Loucy (cell line): ENCODE data around the gene LCN10.

ENCODE experiments used
- H2AFZ ChIP-seq: fragments of 200-600 bp; sonication (generic); 2 replicates; pipeline ENCODE4 v1.6.0; 2016; ENCODE audit warnings: antibody characterized with exemption, mild to moderate bottlenecking, low read length, moderate library complexity
- H3F3A ChIP-seq: fragments of 200-600 bp; 2 replicates; pipeline ENCODE4 v1.6.0; 2016; ENCODE audit warnings: antibody characterized with exemption, low read depth, mild to moderate bottlenecking
- H3K27me3 ChIP-seq: fragments of 200-600 bp; sonication (generic); 2 replicates; pipeline ENCODE4 v1.6.1; 2014; ENCODE audit warnings: low read length, mild to moderate bottlenecking; ENCODE audit not compliant: insufficient read depth, poor library complexity, severe bottlenecking
- H3K36me3 ChIP-seq: fragments of 200-600 bp; sonication (generic); 2 replicates; pipeline ENCODE4 v1.6.1; 2016; ENCODE audit warnings: low read length; ENCODE audit not compliant: insufficient read depth
- H3K4me1 ChIP-seq: fragments of 200-600 bp; sonication (generic); 2 replicates; pipeline ENCODE4 v1.5.1; 2014; ENCODE audit warnings: low read length, mild to moderate bottlenecking; ENCODE audit not compliant: insufficient read depth, poor library complexity, severe bottlenecking
- H3K4me2 ChIP-seq: fragments of 200-600 bp; sonication (generic); 2 replicates; pipeline ENCODE4 v1.6.0; 2014; ENCODE audit warnings: antibody characterized with exemption, low read length, low read depth, mild to moderate bottlenecking; ENCODE audit not compliant: poor library complexity, severe bottlenecking
- H3K4me3 ChIP-seq: fragments of 200-600 bp; sonication (generic); 2 replicates; pipeline ENCODE4 v1.5.1; 2014; ENCODE audit warnings: low read length, mild to moderate bottlenecking, mixed read lengths; ENCODE audit not compliant: poor library complexity, severe bottlenecking
- H3K79me2 ChIP-seq: fragments of 200-600 bp; sonication (generic); 2 replicates; pipeline ENCODE4 v1.6.1; 2014; ENCODE audit warnings: low read length; ENCODE audit not compliant: insufficient read depth
- H3K9ac ChIP-seq: fragments of 200-600 bp; sonication (generic); 2 replicates; pipeline ENCODE4 v1.6.0; 2014; ENCODE audit warnings: mild to moderate bottlenecking, low read depth, low read length, moderate library complexity; ENCODE audit not compliant: poor library complexity, severe bottlenecking
- H3K9me2 ChIP-seq: fragments of 200-600 bp; sonication (generic); replicated peaks from 2 replicates; pipeline ENCODE4 v1.6.1; 2016; ENCODE audit warnings: low read depth, low read length, mixed read lengths
- H3K9me3 ChIP-seq: fragments of 200-600 bp; sonication (generic); 2 replicates; pipeline ENCODE4 v1.6.1; 2014; ENCODE audit warnings: mild to moderate bottlenecking, antibody characterized with exemption, low read length, low read depth; ENCODE audit not compliant: insufficient read depth
- H4K20me1 ChIP-seq: fragments of 200-600 bp; sonication (generic); 2 replicates; pipeline ENCODE4 v1.6.0; 2014; ENCODE audit warnings: antibody characterized with exemption, low read length, mild to moderate bottlenecking; ENCODE audit not compliant: insufficient read depth, poor library complexity, severe bottlenecking
- EZH2phosphoT487 ChIP-seq: fragments of 200-600 bp; IDR thresholded peaks from 2 replicates; pipeline ENCODE4 v1.6.1; 2018; ENCODE audit warnings: antibody characterized with exemption, mild to moderate bottlenecking, moderate library complexity, borderline replicate concordance
- TF ChIP-seq, protein P1 (sequence below): fragments of 200-600 bp; sonication (generic); conservative IDR thresholded peaks from 2 replicates; pipeline ENCODE4 v1.5.1; 2014; ENCODE audit warnings: mild to moderate bottlenecking, antibody characterized with exemption, low read length

The LCN10 gene

DNA sequence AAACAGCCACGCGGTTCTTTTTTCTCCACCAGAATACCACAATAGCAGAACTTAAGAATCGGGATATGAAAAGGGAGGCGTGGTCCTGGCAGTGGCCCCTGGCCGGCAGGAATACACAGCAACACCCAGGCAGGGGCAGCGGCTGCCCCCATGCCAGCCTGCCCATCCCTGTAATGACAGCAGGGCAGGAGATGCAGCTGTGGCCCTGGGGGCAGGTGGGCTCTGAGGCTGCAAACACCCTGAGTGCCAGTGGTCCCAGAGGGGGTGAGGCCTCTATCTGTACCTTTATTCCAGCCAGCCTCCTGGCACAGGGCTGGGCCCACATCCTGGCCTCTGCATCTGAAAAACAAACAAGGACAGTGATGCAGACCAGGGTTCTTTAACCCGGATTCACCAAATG, 18.0 kb downstream of the LCN10 start:
- peaks cover 25% of the 10 kb centered on the region for H3K4me1 ChIP-seq
- no peak overlapping the region for H3K4me3 ChIP-seq
- no peak for TF ChIP-seq EZH2phosphoT487
- TF ChIP-seq, protein P1, sequence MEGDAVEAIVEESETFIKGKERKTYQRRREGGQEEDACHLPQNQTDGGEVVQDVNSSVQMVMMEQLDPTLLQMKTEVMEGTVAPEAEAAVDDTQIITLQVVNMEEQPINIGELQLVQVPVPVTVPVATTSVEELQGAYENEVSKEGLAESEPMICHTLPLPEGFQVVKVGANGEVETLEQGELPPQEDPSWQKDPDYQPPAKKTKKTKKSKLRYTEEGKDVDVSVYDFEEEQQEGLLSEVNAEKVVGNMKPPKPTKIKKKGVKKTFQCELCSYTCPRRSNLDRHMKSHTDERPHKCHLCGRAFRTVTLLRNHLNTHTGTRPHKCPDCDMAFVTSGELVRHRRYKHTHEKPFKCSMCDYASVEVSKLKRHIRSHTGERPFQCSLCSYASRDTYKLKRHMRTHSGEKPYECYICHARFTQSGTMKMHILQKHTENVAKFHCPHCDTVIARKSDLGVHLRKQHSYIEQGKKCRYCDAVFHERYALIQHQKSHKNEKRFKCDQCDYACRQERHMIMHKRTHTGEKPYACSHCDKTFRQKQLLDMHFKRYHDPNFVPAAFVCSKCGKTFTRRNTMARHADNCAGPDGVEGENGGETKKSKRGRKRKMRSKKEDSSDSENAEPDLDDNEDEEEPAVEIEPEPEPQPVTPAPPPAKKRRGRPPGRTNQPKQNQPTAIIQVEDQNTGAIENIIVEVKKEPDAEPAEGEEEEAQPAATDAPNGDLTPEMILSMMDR, result no peak
- H3K9ac ChIP-seq, result peak overlapping the region; percentile 7
- no peaks in the 10 kb centered on the region for H3K9me2 ChIP-seq
- no peak overlapping the region for H2AFZ ChIP-seq
- H3K9me3 ChIP-seq, result no peaks in the 10 kb centered on the region
- no peaks in the 10 kb centered on the region for H3F3A ChIP-seq
- H3K36me3 ChIP-seq, result peaks cover 31% of the 10 kb centered on the region; the same call in 1 of the 2 replicates
- peak overlapping the region; percentile 92 for H3K4me2 ChIP-seq
- no peaks in the 10 kb centered on the region for H3K27me3 ChIP-seq
- H3K79me2 ChIP-seq, result peaks cover 52% of the 10 kb centered on the region
- H4K20me1 ChIP-seq, result peaks cover 44% of the 10 kb centered on the region

DNA sequence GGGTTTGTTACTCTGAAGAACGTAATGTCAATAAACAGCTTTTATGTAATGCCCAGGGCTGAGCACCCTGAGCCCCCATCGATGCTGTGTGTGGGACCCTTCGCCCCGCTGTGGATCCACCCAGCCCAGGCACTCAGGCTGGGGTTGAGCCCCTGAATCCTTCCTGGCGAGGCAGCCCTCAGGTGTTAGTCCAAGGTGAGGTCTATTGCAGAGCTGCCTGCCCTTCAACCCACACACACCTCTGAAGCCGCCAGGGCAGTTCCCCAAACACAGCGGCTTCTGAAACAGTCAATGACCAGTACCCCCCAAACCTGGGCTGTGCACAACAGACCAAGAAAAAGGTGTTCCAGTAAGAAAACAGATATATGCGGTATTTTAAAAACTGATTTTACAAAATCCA, 18.8 kb downstream of the LCN10 start:
- Histone ChIP-seq H3K4me1 (peaks cover 22% of the 10 kb centered on the region), H3K36me3 (peaks cover 31% of the 10 kb centered on the region; the same call in 1 of the 2 replicates), H3K9me2 (no peaks in the 10 kb centered on the region), H3K79me2 (peaks cover 52% of the 10 kb centered on the region), H3K9ac (no peak overlapping the region), H3K27me3 (no peaks in the 10 kb centered on the region), H3K4me3 (no peak overlapping the region), H3K4me2 (peak overlapping the region; percentile 92), H3K9me3 (no peaks in the 10 kb centered on the region), H4K20me1 (peaks cover 44% of the 10 kb centered on the region), H2AFZ (no peak overlapping the region), H3F3A (no peaks in the 10 kb centered on the region)
- TF ChIP-seq EZH2phosphoT487, result no peak
- TF ChIP-seq, protein P1, result no peak

DNA sequence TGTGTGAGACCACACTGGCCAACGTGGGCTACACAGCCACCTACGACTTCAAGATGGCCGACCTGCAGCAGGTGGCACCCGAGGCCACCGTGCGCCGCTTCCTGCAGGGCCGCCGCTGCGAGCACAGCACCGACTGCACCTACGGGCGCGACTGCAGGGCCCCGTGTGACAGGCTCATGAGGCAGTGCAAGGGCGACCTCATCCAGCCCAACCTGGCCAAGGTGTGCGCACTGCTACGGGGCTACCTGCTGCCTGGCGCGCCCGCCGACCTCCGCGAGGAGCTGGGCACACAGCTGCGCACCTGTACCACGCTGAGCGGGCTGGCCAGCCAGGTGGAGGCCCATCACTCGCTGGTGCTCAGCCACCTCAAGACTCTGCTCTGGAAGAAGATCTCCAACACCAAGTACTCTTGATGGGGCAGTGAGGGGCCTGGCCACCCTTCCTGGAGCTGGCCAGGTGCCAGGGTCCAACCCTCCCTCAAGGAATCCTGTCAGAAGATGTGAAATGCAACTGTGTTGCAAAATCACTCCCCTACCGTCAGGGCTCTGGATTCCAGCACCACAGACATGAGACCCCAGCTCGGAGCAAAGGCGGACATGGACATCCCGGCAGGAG, 19.3 kb downstream of the LCN10 start:
- Histone ChIP-seq H3K4me3 (no peak overlapping the region), H3K9me2 (no peaks in the 10 kb centered on the region), H3F3A (no peaks in the 10 kb centered on the region), H3K36me3 (peaks cover 31% of the 10 kb centered on the region; the same call in 1 of the 2 replicates), H3K4me1 (peaks cover 17% of the 10 kb centered on the region), H4K20me1 (peaks cover 44% of the 10 kb centered on the region), H3K27me3 (no peaks in the 10 kb centered on the region), H3K9me3 (no peaks in the 10 kb centered on the region), H3K9ac (no peak overlapping the region), H3K4me2 (no peak overlapping the region), H2AFZ (no peak overlapping the region), H3K79me2 (peaks cover 47% of the 10 kb centered on the region)
- no peak for TF ChIP-seq EZH2phosphoT487
- TF ChIP-seq, protein P1, result no peak
